ENCODE measurements around the gene KASH5.

Gene KASH5

GRCh38 chr19:49362048-49362928, 25.8 kb upstream of the KASH5 start, which contains the start of gene TEAD2:
Gene TEAD2, minus strand, starts transcription at chr19:49362416. Its CDS starts 2,341 bp downstream, at chr19:49360075.
- in situ Hi-C loops (cut with MboI; ENCODE audit: low sequenced_read_pairs, unreplicated experiment): no loop called here
- no peak for TF ChIP-seq CTCF (IDR thresholded peaks at IDR 0.05; ENCODE audit: borderline replicate concordance, control extremely low read depth, extremely low read depth, insufficient read depth, missing control alignments)
- no peak for DNase-seq (ENCODE audit: low spot score)

DNA sequence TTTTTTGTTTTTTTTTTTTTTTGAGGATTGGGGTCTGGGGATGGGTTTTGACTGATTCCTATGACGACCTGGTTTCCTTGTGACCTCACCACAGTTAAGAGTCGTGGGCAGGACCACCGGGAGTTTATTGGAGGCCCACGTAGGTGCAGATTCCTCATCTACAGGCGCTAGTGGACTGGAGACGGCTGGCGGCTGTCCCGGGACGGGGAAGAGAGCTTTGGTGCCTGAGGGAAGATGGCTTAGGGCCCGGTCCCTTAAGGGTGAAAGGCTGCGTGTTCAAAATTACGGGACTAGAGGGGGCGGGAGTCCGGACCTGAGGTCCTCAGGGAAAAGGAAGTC, 25.2 kb upstream of the KASH5 start:
- DNase-seq (ENCODE audit: low spot score): no peak
- no peak for TF ChIP-seq CTCF (IDR thresholded peaks at IDR 0.05; ENCODE audit: borderline replicate concordance, control extremely low read depth, extremely low read depth, insufficient read depth, missing control alignments)
- in situ Hi-C loops (cut with MboI; ENCODE audit: low sequenced_read_pairs, unreplicated experiment): no loop called here

DNA sequence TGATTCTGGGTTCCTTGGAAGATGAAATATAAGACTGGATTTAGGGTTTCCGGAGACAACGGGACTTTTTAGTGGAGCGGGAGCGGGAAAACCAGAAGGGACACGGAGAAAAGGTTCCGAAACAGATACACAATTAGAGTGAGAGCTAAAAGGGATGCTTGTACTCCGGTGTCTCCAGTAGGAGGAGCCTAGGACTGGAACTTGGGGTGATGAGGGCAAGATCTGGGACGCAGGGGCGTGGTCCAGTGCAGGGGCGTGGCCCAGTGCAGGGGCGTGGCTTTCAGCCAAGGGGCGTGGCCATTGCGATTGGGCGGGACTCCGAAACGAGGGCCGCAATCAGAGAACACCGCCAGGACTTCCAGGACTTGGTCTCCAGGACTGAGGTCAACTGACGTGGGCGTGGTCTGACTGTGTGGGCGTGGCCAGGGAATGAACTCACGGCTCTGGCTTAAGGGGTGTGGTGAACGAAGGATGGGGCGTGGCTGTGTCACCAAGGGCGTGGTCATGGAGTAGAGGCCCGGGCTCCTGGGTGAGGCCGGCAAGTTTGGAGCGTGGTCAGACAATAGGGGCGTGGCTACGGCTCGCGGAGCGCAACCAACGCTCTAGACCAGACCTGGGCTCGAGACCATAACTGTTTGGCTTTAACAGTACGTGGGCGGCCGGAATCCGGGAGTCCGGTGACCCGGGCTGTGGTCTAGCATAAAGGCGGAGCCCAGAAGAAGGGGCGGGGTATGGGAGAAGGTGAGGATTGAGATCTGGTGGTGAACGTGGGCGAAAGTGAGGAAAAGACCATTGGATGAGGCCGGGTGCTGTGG, 24.6 kb upstream of the KASH5 start, which contains the start of gene DKKL1:
TSS of gene DKKL1 (plus strand) at position 610 of the 815 bp plus-strand sequence. CDS start at position 732, 122 bp downstream.
- DNase-seq (ENCODE audit: low spot score): peak; percentile 97

DNA sequence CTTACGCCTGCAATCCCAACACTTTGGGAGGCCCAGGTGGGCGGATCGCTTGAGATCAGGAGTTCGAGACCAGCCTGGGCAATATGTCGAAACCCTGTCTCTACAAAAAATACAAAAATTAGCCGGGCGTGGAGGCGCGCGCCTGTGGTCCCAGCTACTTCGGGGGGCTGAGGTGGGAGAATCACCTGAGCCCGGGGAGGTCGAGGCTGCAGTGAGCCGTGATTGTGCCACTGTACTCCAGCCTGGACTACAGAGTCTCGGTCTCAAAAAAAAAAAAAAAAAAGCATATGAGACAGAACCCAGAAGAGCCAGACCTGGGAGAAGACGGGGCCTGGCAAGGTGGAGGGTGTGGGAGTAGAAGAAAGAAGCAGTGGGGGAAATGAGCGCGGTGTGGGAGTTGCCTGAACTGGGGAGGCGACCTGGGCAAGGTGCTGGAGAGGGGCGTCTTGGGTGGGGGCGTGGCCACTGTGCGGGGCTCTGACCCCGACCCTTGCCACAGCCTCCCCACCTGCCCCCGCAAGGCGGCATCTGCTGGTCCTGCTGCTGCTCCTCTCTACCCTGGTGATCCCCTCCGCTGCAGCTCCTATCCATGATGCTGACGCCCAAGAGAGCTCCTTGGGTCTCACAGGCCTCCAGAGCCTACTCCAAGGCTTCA, 23.8 kb upstream of the KASH5 start:
- in situ Hi-C loops (cut with MboI; ENCODE audit: low sequenced_read_pairs, unreplicated experiment): no loop called here
- no peak for TF ChIP-seq CTCF (IDR thresholded peaks at IDR 0.05; ENCODE audit: borderline replicate concordance, control extremely low read depth, extremely low read depth, insufficient read depth, missing control alignments)
- DNase-seq (ENCODE audit: low spot score): no peak

More for the DNA sequence above, 24.6 kb upstream of the KASH5 start, which contains the start of gene DKKL1:
- in situ Hi-C loops (cut with MboI; ENCODE audit: low sequenced_read_pairs, unreplicated experiment): no loop called here
- TF ChIP-seq CTCF (IDR thresholded peaks at IDR 0.05; ENCODE audit: borderline replicate concordance, control extremely low read depth, extremely low read depth, insufficient read depth, missing control alignments): no peak

DNA sequence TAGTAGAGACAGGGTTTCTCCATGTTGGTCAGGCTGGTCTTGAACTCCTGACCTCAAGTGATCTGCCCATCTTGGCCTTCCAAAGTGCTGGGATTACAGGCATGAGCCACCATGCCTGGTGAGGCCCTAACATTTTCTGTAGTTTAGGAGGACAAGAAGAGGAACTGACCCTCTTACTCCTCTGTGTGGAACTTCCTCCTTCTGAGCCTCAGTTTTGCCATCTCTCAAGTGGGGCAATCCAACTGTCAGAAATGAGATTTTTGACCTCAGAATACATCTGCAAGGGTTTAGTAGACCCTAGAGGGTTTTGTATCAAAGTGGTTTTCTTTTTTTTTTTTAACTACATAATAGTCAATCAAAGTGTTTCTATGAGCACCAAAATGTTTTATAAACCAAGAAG, 21.9 kb upstream of the KASH5 start:
- in situ Hi-C loops (cut with MboI; ENCODE audit: low sequenced_read_pairs, unreplicated experiment): no loop called here
- TF ChIP-seq CTCF (IDR thresholded peaks at IDR 0.05; ENCODE audit: borderline replicate concordance, control extremely low read depth, extremely low read depth, insufficient read depth, missing control alignments): no peak
- no peak for DNase-seq (ENCODE audit: low spot score)

GRCh38 chr19:49368711-49369358, 19.2 kb upstream of the KASH5 start:
- in situ Hi-C loops (cut with MboI; ENCODE audit: low sequenced_read_pairs, unreplicated experiment): no loop called here
- TF ChIP-seq CTCF (IDR thresholded peaks at IDR 0.05; ENCODE audit: borderline replicate concordance, control extremely low read depth, extremely low read depth, insufficient read depth, missing control alignments): no peak
- DNase-seq (ENCODE audit: low spot score): no peak

All from GM13976 (cell line).